ENCODE data around the gene NIPAL3.

DNA sequence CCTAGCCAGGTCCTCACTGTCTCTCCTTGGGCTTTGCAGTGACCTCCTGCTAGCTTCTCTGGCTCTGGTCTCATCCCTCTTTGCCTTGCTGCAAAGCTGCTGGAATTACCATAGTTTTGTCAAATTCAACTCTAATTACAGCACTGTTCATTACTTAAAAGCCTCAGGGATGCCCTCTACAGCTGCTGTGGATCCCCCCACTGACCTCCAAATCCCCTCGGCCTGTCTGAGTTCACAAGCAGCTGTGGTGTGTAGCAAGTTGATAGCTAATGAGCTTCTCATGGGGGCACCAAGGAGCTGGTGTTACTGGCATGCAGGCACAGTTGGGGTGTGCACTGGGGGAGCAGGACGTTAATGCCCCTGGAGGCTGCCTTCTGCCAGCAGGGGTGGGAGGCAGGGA lies 24.8 kb downstream of the NIPAL3 start:
- TF ChIP-seq, protein P1, sequence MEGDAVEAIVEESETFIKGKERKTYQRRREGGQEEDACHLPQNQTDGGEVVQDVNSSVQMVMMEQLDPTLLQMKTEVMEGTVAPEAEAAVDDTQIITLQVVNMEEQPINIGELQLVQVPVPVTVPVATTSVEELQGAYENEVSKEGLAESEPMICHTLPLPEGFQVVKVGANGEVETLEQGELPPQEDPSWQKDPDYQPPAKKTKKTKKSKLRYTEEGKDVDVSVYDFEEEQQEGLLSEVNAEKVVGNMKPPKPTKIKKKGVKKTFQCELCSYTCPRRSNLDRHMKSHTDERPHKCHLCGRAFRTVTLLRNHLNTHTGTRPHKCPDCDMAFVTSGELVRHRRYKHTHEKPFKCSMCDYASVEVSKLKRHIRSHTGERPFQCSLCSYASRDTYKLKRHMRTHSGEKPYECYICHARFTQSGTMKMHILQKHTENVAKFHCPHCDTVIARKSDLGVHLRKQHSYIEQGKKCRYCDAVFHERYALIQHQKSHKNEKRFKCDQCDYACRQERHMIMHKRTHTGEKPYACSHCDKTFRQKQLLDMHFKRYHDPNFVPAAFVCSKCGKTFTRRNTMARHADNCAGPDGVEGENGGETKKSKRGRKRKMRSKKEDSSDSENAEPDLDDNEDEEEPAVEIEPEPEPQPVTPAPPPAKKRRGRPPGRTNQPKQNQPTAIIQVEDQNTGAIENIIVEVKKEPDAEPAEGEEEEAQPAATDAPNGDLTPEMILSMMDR (IDR thresholded peaks at IDR 0.05; ENCODE audit: insufficient read depth, low read length, poor library complexity, severe bottlenecking), result no peak
- TF ChIP-seq EZH2phosphoT487 (conservative IDR thresholded peaks at IDR 0.05; ENCODE audit: low read length), result no peak

Data from SU-DHL-6 (cell line).